A549 (cell line): ENCODE data around the gene ANKFY1. TPM values are rescaled to one million over a fixed set of nuclear protein-coding genes. Genes with fewer than 3 reads are reported as not detected.
"Not testable (repeated sequence)": the region's sequence is repeated elsewhere in the genome, so short reads cannot be mapped to it uniquely, and the experiment has no call there.

Experiments
- ATAC-seq, 2 experiments: fragments of 200-7000 bp in 1 of 2; fragments of >200 bp in 1 of 2; cut with Nextera tagmentation in 1 of 2; cut with Tn5 transposase in 1 of 2; 3 replicates each; pipeline versions ENCODE4 v1.8.0 to v1.9.1; 2018 to 2020; ENCODE audit warnings: mild to moderate bottlenecking in 1 of 2, moderate library complexity in 1 of 2
- CTCF ChIA-PET: fragments of 300-600 bp; sonication (Branson Sonifier 250); formaldehyde crosslinking; extraction: SDS; loops from one replicate; lab custom pipeline; 2021; ENCODE audit warnings: antibody characterized with exemption, inconsistent platforms; lab: Yijun Ruan, JAX
- POLR2A ChIA-PET: fragments of 350-600 bp; formaldehyde crosslinking; extraction: SDS; loops from one replicate; lab custom pipeline; 2021; ENCODE audit warnings: antibody characterized with exemption, inconsistent platforms; lab: Yijun Ruan, JAX
- DNase-seq, 2 experiments: peaks; one replicate each; pipeline versions ENCODE4 v3.0.0 to v3.0.0-alpha.2; 2011 to 2016; ENCODE audit warnings: low read depth in 1 of 2, low spot score in 1 of 2
- FAIRE-seq: peaks from 2 replicates; lab custom pipeline; 2011; peaks lifted over from hg19 to GRCh38; lab: Jason Lieb, UNC
- H3K27ac ChIP-seq, 2 experiments: fragments of >200 bp; sonication (Bioruptor Twin); formaldehyde crosslinking; 3 replicates each; pipeline ENCODE4 v1.5.1; 2016 to 2017
- H3K4me1 ChIP-seq: fragments of >200 bp; sonication (Bioruptor Twin); formaldehyde crosslinking; 3 replicates; pipeline ENCODE4 v1.6.1; 2016
- H3K4me2 ChIP-seq: fragments of >200 bp; sonication (Bioruptor Twin); formaldehyde crosslinking; 3 replicates; pipeline ENCODE4 v1.6.1; 2016
- H3K4me3 ChIP-seq: fragments of >200 bp; sonication (Bioruptor Twin); formaldehyde crosslinking; 3 replicates; pipeline ENCODE4 v1.5.1; 2016
- H3K9me3 ChIP-seq: fragments of >200 bp; sonication (Bioruptor Twin); formaldehyde crosslinking; 3 replicates; pipeline ENCODE4 v1.6.1; 2016
- BCL3 ChIP-seq: fragments of >200 bp; sonication (Bioruptor Twin); formaldehyde crosslinking; IDR thresholded peaks from 3 replicates; pipeline ENCODE4 v1.6.1; 2016
- CBX8 ChIP-seq: fragments of 200-600 bp; sonication (generic); IDR thresholded peaks from 2 replicates; pipeline ENCODE4 v1.6.1; 2016
- CEBPB ChIP-seq, 2 experiments: fragments of >200 bp in 1 of 2; sonication (Bioruptor Twin) in 1 of 2; formaldehyde crosslinking in 1 of 2; IDR thresholded peaks; 2 replicates each; pipeline ENCODE4 v1.6.1; 2012 to 2016
- E2F6 ChIP-seq: IDR thresholded peaks from 2 replicates; pipeline ENCODE4 v1.6.1; 2012; ENCODE audit warnings: low read depth, borderline replicate concordance
- EHF ChIP-seq: fragments of 250-450 bp; sonication (Bioruptor Pico); IDR thresholded peaks from 2 replicates; pipeline ENCODE4 v1.5.0; 2020; ENCODE audit warnings: mild to moderate bottlenecking
- ESRRA ChIP-seq: fragments of 150-350 bp; IDR thresholded peaks from 2 replicates; pipeline ENCODE4 v1.6.1; 2014; ENCODE audit warnings: mild to moderate bottlenecking, low read length, borderline replicate concordance
- HEYL ChIP-seq: fragments of 250-450 bp; sonication (Bioruptor Pico); IDR thresholded peaks from 2 replicates; pipeline ENCODE4 v1.8.0; 2021; ENCODE audit warnings: mild to moderate bottlenecking, moderate library complexity
- HOXB5 ChIP-seq: fragments of 250-450 bp; sonication (Bioruptor Pico); IDR thresholded peaks from 2 replicates; pipeline ENCODE4 v1.5.0; 2020; ENCODE audit warnings: mild to moderate bottlenecking, moderate library complexity
- MAZ ChIP-seq: fragments of 150-350 bp; IDR thresholded peaks from 2 replicates; pipeline ENCODE4 v1.6.1; 2014; ENCODE audit warnings: antibody characterized with exemption, low read depth, low read length, borderline replicate concordance
- NFE2L2 ChIP-seq: fragments of 150-350 bp; conservative IDR thresholded peaks from 2 replicates; pipeline ENCODE4 v1.6.1; 2014; ENCODE audit warnings: low read length
- NPAS2 ChIP-seq: fragments of 250-450 bp; sonication (Bioruptor Pico); IDR thresholded peaks from 2 replicates; pipeline ENCODE4 v1.8.0; 2022; ENCODE audit warnings: mild to moderate bottlenecking, moderate library complexity, borderline replicate concordance
- PHF8 ChIP-seq: fragments of 200-600 bp; sonication (generic); IDR thresholded peaks from 2 replicates; pipeline ENCODE4 v1.6.1; 2016; ENCODE audit warnings: low read depth, mild to moderate bottlenecking, antibody characterized with exemption, moderate library complexity, borderline replicate concordance
- RFX5 ChIP-seq: fragments of 450-650 bp; IDR thresholded peaks from 2 replicates; pipeline ENCODE4 v1.7.1; 2014; ENCODE audit warnings: antibody characterized with exemption, mild to moderate bottlenecking, moderate library complexity
- WGBS: methylation state at CpG from one replicate; pipeline ENCODE4 v1.1.6; 2017; ENCODE audit errors: missing lambda C conversion rate; 5-methylcytosine and 5-hydroxymethylcytosine counted together
- polyA plus RNA-seq, 4 experiments: library from polyadenylated mRNA; depleted of rRNA in 3 of 4; stranded (reverse); fragments of >200 nt; fragmentation: RNase III in 1 of 4; extraction: RNeasy Plus Mini Kit Qiagen cat#74134 plus additional on column Dnase treatment in 1 of 4; gene quantifications; 2 replicates in 3 of 4; 3 replicates in 1 of 4; pipeline ENCODE4 v1.2.3, GENCODE V29; 2011 to 2017
- TF ChIP-seq, protein P1 (sequence below): fragments of 200-600 bp; sonication (generic); IDR thresholded peaks from 2 replicates; pipeline ENCODE4 v1.6.1; 2016; ENCODE audit warnings: antibody characterized with exemption, mild to moderate bottlenecking, moderate library complexity

Gene ANKFY1
- polyA plus RNA-seq, 2 of the 4 experiments (the other 2 are of a cell fraction), result 28.5 to 51.7 TPM

GRCh38 chr17:4143563-4144421 is 120.0 kb downstream of the ANKFY1 start (continued):
- TF ChIP-seq, protein P1, sequence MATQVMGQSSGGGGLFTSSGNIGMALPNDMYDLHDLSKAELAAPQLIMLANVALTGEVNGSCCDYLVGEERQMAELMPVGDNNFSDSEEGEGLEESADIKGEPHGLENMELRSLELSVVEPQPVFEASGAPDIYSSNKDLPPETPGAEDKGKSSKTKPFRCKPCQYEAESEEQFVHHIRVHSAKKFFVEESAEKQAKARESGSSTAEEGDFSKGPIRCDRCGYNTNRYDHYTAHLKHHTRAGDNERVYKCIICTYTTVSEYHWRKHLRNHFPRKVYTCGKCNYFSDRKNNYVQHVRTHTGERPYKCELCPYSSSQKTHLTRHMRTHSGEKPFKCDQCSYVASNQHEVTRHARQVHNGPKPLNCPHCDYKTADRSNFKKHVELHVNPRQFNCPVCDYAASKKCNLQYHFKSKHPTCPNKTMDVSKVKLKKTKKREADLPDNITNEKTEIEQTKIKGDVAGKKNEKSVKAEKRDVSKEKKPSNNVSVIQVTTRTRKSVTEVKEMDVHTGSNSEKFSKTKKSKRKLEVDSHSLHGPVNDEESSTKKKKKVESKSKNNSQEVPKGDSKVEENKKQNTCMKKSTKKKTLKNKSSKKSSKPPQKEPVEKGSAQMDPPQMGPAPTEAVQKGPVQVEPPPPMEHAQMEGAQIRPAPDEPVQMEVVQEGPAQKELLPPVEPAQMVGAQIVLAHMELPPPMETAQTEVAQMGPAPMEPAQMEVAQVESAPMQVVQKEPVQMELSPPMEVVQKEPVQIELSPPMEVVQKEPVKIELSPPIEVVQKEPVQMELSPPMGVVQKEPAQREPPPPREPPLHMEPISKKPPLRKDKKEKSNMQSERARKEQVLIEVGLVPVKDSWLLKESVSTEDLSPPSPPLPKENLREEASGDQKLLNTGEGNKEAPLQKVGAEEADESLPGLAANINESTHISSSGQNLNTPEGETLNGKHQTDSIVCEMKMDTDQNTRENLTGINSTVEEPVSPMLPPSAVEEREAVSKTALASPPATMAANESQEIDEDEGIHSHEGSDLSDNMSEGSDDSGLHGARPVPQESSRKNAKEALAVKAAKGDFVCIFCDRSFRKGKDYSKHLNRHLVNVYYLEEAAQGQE, result no peak; the same call in none of the 2 replicates

GRCh38 chr17:4142107-4142900 is 121.5 kb downstream of the ANKFY1 start:
- ATAC-seq, result peak; percentile 8 to 9; a peak in 5 of 6 replicates
- Histone ChIP-seq H3K27ac (peak overlapping the region; percentile 86 to 99), H3K4me3 (peak overlapping the region; percentile 91), H3K4me2 (peak overlapping the region; percentile 85), H3K4me1 (peaks cover 27% of the 10 kb centered on the region), H3K9me3 (no peaks in the 10 kb centered on the region)
- DNase-seq, result peak in 1 of 2 experiments; percentile 14
- TF ChIP-seq ESRRA, result no peak
- peak; percentile 28 for TF ChIP-seq PHF8
- FAIRE-seq, result no peak
- POLR2A ChIA-PET, result interaction anchor here (0.6 to 4.1 kb wide), 10 partner anchors 8 to 177 kb away, joined by 3 to 54 read pairs (median 7); no protein-coding TSS in a partner anchor
- CTCF ChIA-PET, result interaction anchor here (0.7 to 5.0 kb wide), 6 partner anchors 11 to 281 kb away, joined by 3 to 36 read pairs (median 3); no protein-coding TSS in a partner anchor
- 5% methylated on average over 25 of the region's 56 CpGs for WGBS

DNA sequence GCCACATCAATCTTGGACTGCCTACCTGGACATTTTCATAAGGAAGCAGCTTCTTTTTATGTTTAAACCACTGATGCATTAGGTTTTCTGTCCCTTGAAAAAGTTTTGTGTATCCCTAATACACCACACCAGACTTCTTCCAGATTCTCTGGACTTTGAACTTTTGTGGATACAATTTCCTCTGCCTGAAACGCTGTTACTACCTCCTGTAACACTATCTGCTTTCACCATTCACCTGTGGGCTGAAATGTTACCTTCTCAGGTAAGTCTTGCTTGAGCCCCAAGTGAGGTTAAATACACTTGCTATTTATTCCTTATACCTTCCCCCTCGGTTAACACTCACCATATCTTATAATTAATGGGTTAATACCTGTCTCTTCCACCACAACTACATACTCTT is 123.7 kb downstream of the ANKFY1 start:
- no peaks in the 10 kb centered on the region for H3K9me3 ChIP-seq
- POLR2A ChIA-PET, result no interaction called here
- peaks cover 27% of the 10 kb centered on the region for H3K4me1 ChIP-seq
- ATAC-seq (no peak), DNase-seq (no peak)
- no peak overlapping the region for H3K4me3 ChIP-seq
- no peak overlapping the region for H3K27ac ChIP-seq
- WGBS, result 40% methylated on average over 2 of the region's 2 CpGs
- no peak for TF ChIP-seq RFX5
- no peak for TF ChIP-seq HOXB5
- TF ChIP-seq HEYL (CRISPR knock-in tag), result no peak
- TF ChIP-seq E2F6, result no peak
- no peak for TF ChIP-seq NFE2L2
- no peak for TF ChIP-seq EHF
- TF ChIP-seq BCL3, result no peak
- no peak for TF ChIP-seq CBX8
- no peak for TF ChIP-seq CEBPB (IDR thresholded peaks at IDR 0.05)
- TF ChIP-seq NPAS2 (CRISPR knock-in tag), result no peak
- TF ChIP-seq MAZ, result no peak
- TF ChIP-seq, all 56 proteins: peak for 0
- CTCF ChIA-PET, result interaction anchor here (1.0 to 1.4 kb wide), 4 partner anchors 17 to 227 kb away, joined by 3 to 4 read pairs (median 3); no protein-coding TSS in a partner anchor
- no peak for FAIRE-seq
- peak overlapping the region; percentile 8; the same call in 2 of the 3 replicates for H3K4me2 ChIP-seq

DNA sequence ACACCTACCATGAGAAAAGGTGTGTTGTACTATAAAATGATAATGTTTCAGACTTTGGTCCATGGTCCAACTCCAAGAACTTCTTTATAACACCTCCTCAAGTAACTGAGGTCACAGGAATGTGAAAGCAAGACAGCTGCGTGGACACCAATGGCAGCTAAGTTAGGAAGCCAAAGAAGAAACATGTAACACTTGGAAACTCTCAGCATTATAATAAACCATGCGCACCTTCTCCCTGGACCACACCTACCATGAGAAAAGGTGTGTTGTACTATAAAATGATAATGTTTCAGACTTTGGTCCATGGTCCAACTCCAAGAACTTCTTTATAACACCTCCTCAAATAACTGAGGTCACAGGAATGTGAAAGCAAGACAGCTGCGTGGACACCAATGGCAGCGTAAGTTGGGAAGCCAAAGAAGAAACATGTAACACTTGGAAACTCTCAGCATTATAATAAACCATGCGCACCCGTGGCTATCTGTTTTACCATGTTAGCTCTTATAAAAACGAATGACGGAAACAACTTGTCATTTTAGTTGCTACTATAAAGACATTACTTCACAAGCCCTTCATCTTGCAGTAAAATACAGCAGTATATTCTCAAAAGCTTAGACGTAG is 124.8 kb downstream of the ANKFY1 start:
- CTCF ChIA-PET, result interaction anchor here (1.0 to 1.4 kb wide), 6 partner anchors 10 to 226 kb away, joined by 3 to 5 read pairs (median 3); no protein-coding TSS in a partner anchor
- POLR2A ChIA-PET, result interaction anchor here (1.1 kb wide), 1 partner anchor 22 kb away, joined by 3 read pairs; no protein-coding TSS in a partner anchor
- not testable (repeated sequence) for ATAC-seq

More for the DNA sequence above, 124.8 kb downstream of the ANKFY1 start:
- peaks cover 22% of the 10 kb centered on the region for H3K4me1 ChIP-seq
- 87% methylated on average over 9 of the region's 9 CpGs for WGBS
- FAIRE-seq, result peak; percentile 94
- not testable (repeated sequence) for H3K27ac ChIP-seq, DNase-seq, H3K4me2 ChIP-seq, H3K9me3 ChIP-seq, H3K4me3 ChIP-seq
